Cardiac muscle cell (in vitro differentiated cells and primary cell): ENCODE results near the gene DYNLT3. TPM values are rescaled to one million over a fixed set of nuclear protein-coding genes. Genes with fewer than 3 reads are reported as not detected.

Experiments
- DNase-seq, 2 donors: peaks; one replicate each; pipeline versions ENCODE4 v3.0.0 to v3.0.0-alpha.2; 2010 to 2017; ENCODE audit warnings: low read depth in 1 of 2, low spot score in 1 of 2
- H3K27ac ChIP-seq: fragments of 200-600 bp; sonication (generic); 2 replicates; pipeline ENCODE4 v1.5.1; 2016
- H3K27me3 ChIP-seq: fragments of 200-600 bp; sonication (generic); 2 replicates; pipeline ENCODE4 v1.6.0; 2016; ENCODE audit warnings: control low read depth
- H3K36me3 ChIP-seq: fragments of 200-600 bp; sonication (generic); 2 replicates; pipeline ENCODE4 v1.5.1; 2016; ENCODE audit warnings: control low read depth
- H3K4me1 ChIP-seq: fragments of 200-600 bp; sonication (generic); 2 replicates; pipeline ENCODE4 v1.8.1; 2017; ENCODE audit warnings: low read depth, mild to moderate bottlenecking, mixed run types
- H3K4me3 ChIP-seq: fragments of 200-600 bp; sonication (generic); 2 replicates; pipeline ENCODE4 v1.5.1; 2016; ENCODE audit warnings: mild to moderate bottlenecking
- H3K9me3 ChIP-seq: fragments of 200-600 bp; sonication (generic); 2 replicates; pipeline ENCODE4 v1.5.1; 2017; ENCODE audit warnings: low read depth, mild to moderate bottlenecking, control low read depth
- CTCF ChIP-seq: IDR thresholded peaks from 2 replicates; pipeline ENCODE4 v1.5.1; 2012; ENCODE audit warnings: low read depth, mild to moderate bottlenecking, low read length
- polyA plus RNA-seq: library from polyadenylated mRNA; unstranded; fragments of >200 nt; fragmentation: Nextera tagmentation; extraction: Ambion mirVana; gene quantifications from 2 replicates; pipeline ENCODE4 v1.2.1, GENCODE V29; 2016
- total RNA-seq: library from RNA; depleted of rRNA; stranded (reverse); fragments of >200 nt; gene quantifications from 2 replicates; pipeline ENCODE4 v1.2.3, GENCODE V29; 2016

The DYNLT3 gene
- total RNA-seq: 4.8 and 7.6 TPM in 2 replicates
- polyA plus RNA-seq: 12.3 and 19.4 TPM in 2 replicates

GRCh38 chrX:37846934-37847732, at the start of gene DYNLT3:
DYNLT3 (minus strand) TSS chrX:37847571; CDS start chrX:37847510, 61 bp downstream.
- peak; percentile 76 to 80 for DNase-seq
- Histone ChIP-seq H3K4me3 (peak within 1 kb of the TSS; percentile 41), H3K27me3 (no peaks in the 10 kb centered on the region), H3K9me3 (no peaks in the 10 kb centered on the region), H3K4me1 (no peaks in the 10 kb centered on the region), H3K27ac (no peak within 1 kb of the TSS), H3K36me3 (no peaks in the 10 kb centered on the region)
- TF ChIP-seq CTCF: no peak

- H3K9me3 ChIP-seq: no peaks in the 10 kb centered on the region
- no peak overlapping the region for H3K27ac ChIP-seq
- H3K36me3 ChIP-seq: no peaks in the 10 kb centered on the region
- H3K27me3 ChIP-seq: no peaks in the 10 kb centered on the region
- DNase-seq: no peak
- H3K4me3 ChIP-seq: no peak overlapping the region
- no peak for TF ChIP-seq CTCF
- H3K4me1 ChIP-seq: no peaks in the 10 kb centered on the region
Observed at GRCh38 chrX:37896511-37896890, 49.1 kb upstream of the DYNLT3 start.

- no peaks in the 10 kb centered on the region for H3K9me3 ChIP-seq
- no peak for TF ChIP-seq CTCF
Observed at GRCh38 chrX:37895795-37896510, 48.6 kb upstream of the DYNLT3 start.

GRCh38 chrX:37894725-37895124, 47.4 kb upstream of the DYNLT3 start:
- Histone ChIP-seq H3K27me3 (no peaks in the 10 kb centered on the region), H3K4me3 (no peak overlapping the region), H3K9me3 (no peaks in the 10 kb centered on the region), H3K4me1 (no peaks in the 10 kb centered on the region), H3K36me3 (no peaks in the 10 kb centered on the region), H3K27ac (no peak overlapping the region)
- TF ChIP-seq CTCF: no peak
- DNase-seq: no peak

More at GRCh38 chrX:37895795-37896510, 48.6 kb upstream of the DYNLT3 start:
- DNase-seq: no peak
- Histone ChIP-seq H3K36me3 (no peaks in the 10 kb centered on the region), H3K4me3 (no peak overlapping the region), H3K27me3 (no peaks in the 10 kb centered on the region), H3K4me1 (no peaks in the 10 kb centered on the region), H3K27ac (no peak overlapping the region)

GRCh38 chrX:37888010-37888409, 40.6 kb upstream of the DYNLT3 start:
- no peaks in the 10 kb centered on the region for H3K9me3 ChIP-seq
- no peaks in the 10 kb centered on the region for H3K4me1 ChIP-seq
- no peaks in the 10 kb centered on the region for H3K36me3 ChIP-seq
- H3K27me3 ChIP-seq: no peaks in the 10 kb centered on the region
- TF ChIP-seq CTCF: no peak
- no peak for DNase-seq
- H3K27ac ChIP-seq: no peak overlapping the region
- H3K4me3 ChIP-seq: no peak overlapping the region
